ENCODE measurements around the gene PLEK. TPM values are rescaled to one million over a fixed set of nuclear protein-coding genes. Genes with fewer than 3 reads are reported as not detected.

Gene PLEK
- total RNA-seq, 1 donor from 2014 or later = 0.10 TPM

- Mint-ChIP-seq H3K9me3 (ENCODE audit: low read depth) (peaks cover 7% of the 10 kb centered on the region), H3K4me3 (ENCODE audit: low read depth) (no peak overlapping the region), H3K4me1 (ENCODE audit: low read depth) (no peaks in the 10 kb centered on the region), H3K27me3 (peaks cover 12% of the 10 kb centered on the region), H3K27ac (no peak overlapping the region), H3K36me3 (ENCODE audit: insufficient read depth) (no peaks in the 10 kb centered on the region)
- DNase-seq (ENCODE audit: low spot score, unreplicated experiment) = no peak
- no peak for TF ChIP-seq CTCF (IDR thresholded peaks at IDR 0.05; ENCODE audit: unreplicated experiment)
Observed at GRCh38 chr2:68362749-68363148, 2.3 kb upstream of the PLEK start.

- TF ChIP-seq CTCF (IDR thresholded peaks at IDR 0.05; ENCODE audit: unreplicated experiment) = no peak
- H3K36me3 Mint-ChIP-seq (ENCODE audit: insufficient read depth) = no peaks in the 10 kb centered on the region
- no peak overlapping the region for H3K4me3 Mint-ChIP-seq (ENCODE audit: low read depth)
- peaks cover 7% of the 10 kb centered on the region for H3K9me3 Mint-ChIP-seq (ENCODE audit: low read depth)
- peaks cover 12% of the 10 kb centered on the region for H3K27me3 Mint-ChIP-seq
- DNase-seq (ENCODE audit: low spot score, unreplicated experiment) = no peak
- H3K4me1 Mint-ChIP-seq (ENCODE audit: low read depth) = no peaks in the 10 kb centered on the region
- no peak overlapping the region for H3K27ac Mint-ChIP-seq
Observed at GRCh38 chr2:68363721-68364120, 1.4 kb upstream of the PLEK start.

- no peak for DNase-seq (ENCODE audit: low spot score, unreplicated experiment)
- Mint-ChIP-seq H3K4me1 (ENCODE audit: low read depth) (no peaks in the 10 kb centered on the region), H3K36me3 (ENCODE audit: insufficient read depth) (no peaks in the 10 kb centered on the region), H3K27me3 (peaks cover 12% of the 10 kb centered on the region), H3K9me3 (ENCODE audit: low read depth) (peaks cover 7% of the 10 kb centered on the region), H3K27ac (no peak overlapping the region), H3K4me3 (ENCODE audit: low read depth) (no peak overlapping the region)
- no peak for TF ChIP-seq CTCF (IDR thresholded peaks at IDR 0.05; ENCODE audit: unreplicated experiment)
Observed at GRCh38 chr2:68366083-68366560, 1.0 kb downstream of the PLEK start.

GRCh38 chr2:68367953-68368653 is 3.0 kb downstream of the PLEK start:
- Mint-ChIP-seq H3K36me3 (ENCODE audit: insufficient read depth) (no peaks in the 10 kb centered on the region), H3K27me3 (peaks cover 4% of the 10 kb centered on the region), H3K4me1 (ENCODE audit: low read depth) (no peaks in the 10 kb centered on the region), H3K4me3 (ENCODE audit: low read depth) (no peak overlapping the region), H3K9me3 (ENCODE audit: low read depth) (no peaks in the 10 kb centered on the region), H3K27ac (no peak overlapping the region)
- no peak for TF ChIP-seq CTCF (IDR thresholded peaks at IDR 0.05; ENCODE audit: unreplicated experiment)
- DNase-seq (ENCODE audit: low spot score, unreplicated experiment) = no peak

- TF ChIP-seq CTCF (IDR thresholded peaks at IDR 0.05; ENCODE audit: unreplicated experiment) = no peak
- no peaks in the 10 kb centered on the region for H3K9me3 Mint-ChIP-seq (ENCODE audit: low read depth)
- H3K4me1 Mint-ChIP-seq (ENCODE audit: low read depth) = no peaks in the 10 kb centered on the region
- no peak overlapping the region for H3K27ac Mint-ChIP-seq
- H3K27me3 Mint-ChIP-seq = peaks cover 4% of the 10 kb centered on the region
- no peak for DNase-seq (ENCODE audit: low spot score, unreplicated experiment)
- no peaks in the 10 kb centered on the region for H3K36me3 Mint-ChIP-seq (ENCODE audit: insufficient read depth)
- no peak overlapping the region for H3K4me3 Mint-ChIP-seq (ENCODE audit: low read depth)
Observed at GRCh38 chr2:68368654-68369336, 3.7 kb downstream of the PLEK start.

All from progenitor cell of endocrine pancreas (in vitro differentiated cells).